ENCODE data around the gene COL8A2. TPM values are rescaled to one million over a fixed set of nuclear protein-coding genes. Genes with fewer than 3 reads are reported as not detected.
"Not testable (repeated sequence)": the region's sequence is repeated elsewhere in the genome, so short reads cannot be mapped to it uniquely, and the experiment has no call there.

The COL8A2 gene
- total RNA-seq, 2 experiments from 2014 or later = 0.07 TPM; not detected in 1

- H3K27me3 Mint-ChIP-seq (ENCODE audit: low read depth) = no peaks in the 10 kb centered on the region
- CTCF ChIA-PET = interaction anchor here (0.9 to 5.8 kb wide), 5 partner anchors 12 to 123 kb away, joined by 3 to 75 read pairs (median 8); partner anchors contain the start of gene TRAPPC3
- H3K4me3 Mint-ChIP-seq = peak overlapping the region; percentile 83
- intact Hi-C loops (cut with micrococcal nuclease) = no loop called here
- peaks cover 23% of the 10 kb centered on the region for H3K36me3 Mint-ChIP-seq (ENCODE audit: low read depth)
- peaks cover 65% of the 10 kb centered on the region for H3K4me1 Mint-ChIP-seq (ENCODE audit: low read depth)
- no peaks in the 10 kb centered on the region for H3K9me3 Mint-ChIP-seq
- H3K27ac Mint-ChIP-seq = peak overlapping the region; percentile 93
- DNase-seq = no peak
Measured at GRCh38 chr1:36162680-36163239, 37.7 kb upstream of the COL8A2 start.

GRCh38 chr1:36161641-36162531, 36.9 kb upstream of the COL8A2 start:
- Mint-ChIP-seq H3K27ac (peak overlapping the region; percentile 93), H3K27me3 (ENCODE audit: low read depth) (no peaks in the 10 kb centered on the region)
- CTCF ChIA-PET = interaction anchor here (0.8 to 5.8 kb wide), 10 partner anchors 8 to 189 kb away, joined by 3 to 75 read pairs (median 4); partner anchors contain the start of genes THRAP3 and TRAPPC3

GRCh38 chr1:36160949-36161485, 36.0 kb upstream of the COL8A2 start:
- Mint-ChIP-seq H3K36me3 (ENCODE audit: low read depth) (peaks cover 18% of the 10 kb centered on the region), H3K27ac (peak overlapping the region; percentile 93), H3K4me1 (ENCODE audit: low read depth) (peaks cover 57% of the 10 kb centered on the region), H3K9me3 (no peaks in the 10 kb centered on the region), H3K27me3 (ENCODE audit: low read depth) (no peaks in the 10 kb centered on the region), H3K4me3 (peak overlapping the region; percentile 83)
- CTCF ChIA-PET = interaction anchor here (0.6 to 5.8 kb wide), 14 partner anchors 9 to 190 kb away, joined by 3 to 75 read pairs (median 4); partner anchors contain the start of genes THRAP3 and TRAPPC3
- peak; percentile 89 for DNase-seq
- intact Hi-C loops (cut with micrococcal nuclease) = loop anchor here (1.0 to 2.0 kb wide), 3 partner anchors 12 to 226 kb away; partner anchors contain the start of genes THRAP3 and TRAPPC3

More at GRCh38 chr1:36161641-36162531, 36.9 kb upstream of the COL8A2 start:
- Mint-ChIP-seq H3K4me1 (ENCODE audit: low read depth) (peaks cover 65% of the 10 kb centered on the region), H3K4me3 (peak overlapping the region; percentile 83), H3K36me3 (ENCODE audit: low read depth) (peaks cover 20% of the 10 kb centered on the region), H3K9me3 (no peaks in the 10 kb centered on the region)
- DNase-seq = peak; percentile 62
- intact Hi-C loops (cut with micrococcal nuclease) = loop anchor here (1.0 to 2.0 kb wide), 3 partner anchors 13 to 225 kb away; partner anchors contain the start of genes THRAP3 and TRAPPC3

- intact Hi-C loops (cut with micrococcal nuclease) = loop anchor here (2.0 kb wide), 1 partner anchor 226 kb away; no protein-coding TSS in a partner anchor
- Mint-ChIP-seq H3K4me3 (peak overlapping the region; percentile 83), H3K27me3 (ENCODE audit: low read depth) (no peaks in the 10 kb centered on the region), H3K36me3 (ENCODE audit: low read depth) (peaks cover 16% of the 10 kb centered on the region), H3K4me1 (ENCODE audit: low read depth) (peaks cover 55% of the 10 kb centered on the region), H3K27ac (peak overlapping the region; percentile 93), H3K9me3 (no peaks in the 10 kb centered on the region)
- CTCF ChIA-PET = interaction anchor here (0.6 to 5.8 kb wide), 11 partner anchors 10 to 190 kb away, joined by 3 to 75 read pairs (median 5); partner anchors contain the start of genes THRAP3 and TRAPPC3
- DNase-seq = peak; percentile 18
Measured at GRCh38 chr1:36160388-36160948, 35.4 kb upstream of the COL8A2 start.

GRCh38 chr1:36159614-36160387, 34.8 kb upstream of the COL8A2 start:
- peak overlapping the region; percentile 93 for H3K27ac Mint-ChIP-seq
- no peaks in the 10 kb centered on the region for H3K27me3 Mint-ChIP-seq (ENCODE audit: low read depth)
- no peaks in the 10 kb centered on the region for H3K9me3 Mint-ChIP-seq
- CTCF ChIA-PET = interaction anchor here (0.7 to 5.8 kb wide), 6 partner anchors 10 to 147 kb away, joined by 3 to 75 read pairs (median 4); partner anchors contain the start of genes SH3D21 and TRAPPC3
- peaks cover 15% of the 10 kb centered on the region for H3K36me3 Mint-ChIP-seq (ENCODE audit: low read depth)
- intact Hi-C loops (cut with micrococcal nuclease) = loop anchor here (2.0 to 10.0 kb wide), 3 partner anchors 227 to 1355 kb away; partner anchors contain the start of genes MEAF6 and SFPQ
- H3K4me3 Mint-ChIP-seq = peak overlapping the region; percentile 83
- peaks cover 61% of the 10 kb centered on the region for H3K4me1 Mint-ChIP-seq (ENCODE audit: low read depth)
- DNase-seq = peak; percentile 29

GRCh38 chr1:36158827-36159252, 33.8 kb upstream of the COL8A2 start:
- intact Hi-C loops (cut with micrococcal nuclease) = loop anchor here (10.0 kb wide), 2 partner anchors 964 to 1356 kb away; partner anchors contain the start of genes MEAF6 and SFPQ
- Mint-ChIP-seq H3K4me3 (peak overlapping the region; percentile 90), H3K36me3 (ENCODE audit: low read depth) (peaks cover 15% of the 10 kb centered on the region), H3K4me1 (ENCODE audit: low read depth) (peaks cover 59% of the 10 kb centered on the region), H3K27ac (peak overlapping the region; percentile 94)
- DNase-seq; H3K27me3 Mint-ChIP-seq (ENCODE audit: low read depth); H3K9me3 Mint-ChIP-seq: not testable (repeated sequence)
- CTCF ChIA-PET = interaction anchor here (0.7 to 5.8 kb wide), 4 partner anchors 9 to 127 kb away, joined by 3 to 75 read pairs (median 30); partner anchors contain the start of gene TRAPPC3

- Mint-ChIP-seq H3K4me1 (ENCODE audit: low read depth) (peaks cover 63% of the 10 kb centered on the region), H3K4me3 (peak overlapping the region; percentile 90), H3K9me3 (no peaks in the 10 kb centered on the region), H3K36me3 (ENCODE audit: low read depth) (peaks cover 15% of the 10 kb centered on the region), H3K27me3 (ENCODE audit: low read depth) (no peaks in the 10 kb centered on the region), H3K27ac (peak overlapping the region; percentile 94)
- intact Hi-C loops (cut with micrococcal nuclease) = loop anchor here (1.0 to 10.0 kb wide), 4 partner anchors 9 to 1357 kb away; partner anchors contain the start of genes MEAF6, SFPQ and TRAPPC3
- CTCF ChIA-PET = interaction anchor here (1.7 to 5.8 kb wide), 3 partner anchors 8 to 128 kb away, joined by 6 to 75 read pairs (median 7); partner anchors contain the start of gene TRAPPC3
- peak; percentile 42 for DNase-seq
Measured at GRCh38 chr1:36157973-36158826, 33.2 kb upstream of the COL8A2 start.

- intact Hi-C loops (cut with micrococcal nuclease) = loop anchor here (1.0 to 10.0 kb wide), 4 partner anchors 8 to 1357 kb away; partner anchors contain the start of genes MEAF6, SFPQ and TRAPPC3
- peaks cover 15% of the 10 kb centered on the region for H3K36me3 Mint-ChIP-seq (ENCODE audit: low read depth)
- CTCF ChIA-PET = interaction anchor here (1.7 to 2.3 kb wide), 2 partner anchors 31 to 129 kb away, joined by 6 to 7 read pairs; no protein-coding TSS in a partner anchor
- H3K4me3 Mint-ChIP-seq = peak overlapping the region; percentile 90
- peak; percentile 30 for DNase-seq
- H3K27ac Mint-ChIP-seq = peak overlapping the region; percentile 94
- no peaks in the 10 kb centered on the region for H3K9me3 Mint-ChIP-seq
- peaks cover 62% of the 10 kb centered on the region for H3K4me1 Mint-ChIP-seq (ENCODE audit: low read depth)
- no peaks in the 10 kb centered on the region for H3K27me3 Mint-ChIP-seq (ENCODE audit: low read depth)
Measured at GRCh38 chr1:36157115-36157903, 32.3 kb upstream of the COL8A2 start.

GRCh38 chr1:36156329-36157114, 31.5 kb upstream of the COL8A2 start:
- peak; percentile 78 for DNase-seq
- Mint-ChIP-seq H3K4me3 (peak overlapping the region; percentile 90), H3K4me1 (ENCODE audit: low read depth) (peaks cover 62% of the 10 kb centered on the region), H3K27me3 (ENCODE audit: low read depth) (no peaks in the 10 kb centered on the region), H3K9me3 (no peaks in the 10 kb centered on the region), H3K27ac (peak overlapping the region; percentile 94), H3K36me3 (ENCODE audit: low read depth) (peaks cover 9% of the 10 kb centered on the region)
- intact Hi-C loops (cut with micrococcal nuclease) = loop anchor here (1.0 to 10.0 kb wide), 4 partner anchors 7 to 1358 kb away; partner anchors contain the start of genes MEAF6, SFPQ and TRAPPC3
- CTCF ChIA-PET = interaction anchor here (1.7 to 2.3 kb wide), 2 partner anchors 32 to 130 kb away, joined by 6 to 7 read pairs; no protein-coding TSS in a partner anchor
